ENCODE results near the gene PSME2.

Gene PSME2

GRCh38 chr14:24100197-24100981 lies 46.0 kb downstream of the PSME2 start:
- DNase-seq (ENCODE audit: low read depth): no peak
- TF ChIP-seq, protein P1, sequence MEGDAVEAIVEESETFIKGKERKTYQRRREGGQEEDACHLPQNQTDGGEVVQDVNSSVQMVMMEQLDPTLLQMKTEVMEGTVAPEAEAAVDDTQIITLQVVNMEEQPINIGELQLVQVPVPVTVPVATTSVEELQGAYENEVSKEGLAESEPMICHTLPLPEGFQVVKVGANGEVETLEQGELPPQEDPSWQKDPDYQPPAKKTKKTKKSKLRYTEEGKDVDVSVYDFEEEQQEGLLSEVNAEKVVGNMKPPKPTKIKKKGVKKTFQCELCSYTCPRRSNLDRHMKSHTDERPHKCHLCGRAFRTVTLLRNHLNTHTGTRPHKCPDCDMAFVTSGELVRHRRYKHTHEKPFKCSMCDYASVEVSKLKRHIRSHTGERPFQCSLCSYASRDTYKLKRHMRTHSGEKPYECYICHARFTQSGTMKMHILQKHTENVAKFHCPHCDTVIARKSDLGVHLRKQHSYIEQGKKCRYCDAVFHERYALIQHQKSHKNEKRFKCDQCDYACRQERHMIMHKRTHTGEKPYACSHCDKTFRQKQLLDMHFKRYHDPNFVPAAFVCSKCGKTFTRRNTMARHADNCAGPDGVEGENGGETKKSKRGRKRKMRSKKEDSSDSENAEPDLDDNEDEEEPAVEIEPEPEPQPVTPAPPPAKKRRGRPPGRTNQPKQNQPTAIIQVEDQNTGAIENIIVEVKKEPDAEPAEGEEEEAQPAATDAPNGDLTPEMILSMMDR (IDR thresholded peaks at IDR 0.05; ENCODE audit: control insufficient read depth, insufficient read depth, low read depth, low read length, missing control alignments): no peak
- no peak overlapping the region for H3K4me3 ChIP-seq (ENCODE audit: control insufficient read depth, low read depth, low read length)

GRCh38 chr14:24098927-24099813 lies 47.2 kb downstream of the PSME2 start:
- DNase-seq (ENCODE audit: low read depth): no peak
- TF ChIP-seq, protein P1 (IDR thresholded peaks at IDR 0.05; ENCODE audit: control insufficient read depth, insufficient read depth, low read depth, low read length, missing control alignments): no peak
- no peak overlapping the region for H3K4me3 ChIP-seq (ENCODE audit: control insufficient read depth, low read depth, low read length)

- TF ChIP-seq, protein P1 (IDR thresholded peaks at IDR 0.05; ENCODE audit: control insufficient read depth, insufficient read depth, low read depth, low read length, missing control alignments): no peak
- DNase-seq (ENCODE audit: low read depth): no peak
- no peak overlapping the region for H3K4me3 ChIP-seq (ENCODE audit: control insufficient read depth, low read depth, low read length)
These were observed 48.0 kb downstream of the PSME2 start for GRCh38 chr14:24098229-24098926.

- H3K4me3 ChIP-seq (ENCODE audit: control insufficient read depth, low read depth, low read length): no peak overlapping the region
- no peak for DNase-seq (ENCODE audit: low read depth)
- TF ChIP-seq, protein P1 (IDR thresholded peaks at IDR 0.05; ENCODE audit: control insufficient read depth, insufficient read depth, low read depth, low read length, missing control alignments): no peak
These were observed 49.7 kb downstream of the PSME2 start for GRCh38 chr14:24096545-24097181.

DNA sequence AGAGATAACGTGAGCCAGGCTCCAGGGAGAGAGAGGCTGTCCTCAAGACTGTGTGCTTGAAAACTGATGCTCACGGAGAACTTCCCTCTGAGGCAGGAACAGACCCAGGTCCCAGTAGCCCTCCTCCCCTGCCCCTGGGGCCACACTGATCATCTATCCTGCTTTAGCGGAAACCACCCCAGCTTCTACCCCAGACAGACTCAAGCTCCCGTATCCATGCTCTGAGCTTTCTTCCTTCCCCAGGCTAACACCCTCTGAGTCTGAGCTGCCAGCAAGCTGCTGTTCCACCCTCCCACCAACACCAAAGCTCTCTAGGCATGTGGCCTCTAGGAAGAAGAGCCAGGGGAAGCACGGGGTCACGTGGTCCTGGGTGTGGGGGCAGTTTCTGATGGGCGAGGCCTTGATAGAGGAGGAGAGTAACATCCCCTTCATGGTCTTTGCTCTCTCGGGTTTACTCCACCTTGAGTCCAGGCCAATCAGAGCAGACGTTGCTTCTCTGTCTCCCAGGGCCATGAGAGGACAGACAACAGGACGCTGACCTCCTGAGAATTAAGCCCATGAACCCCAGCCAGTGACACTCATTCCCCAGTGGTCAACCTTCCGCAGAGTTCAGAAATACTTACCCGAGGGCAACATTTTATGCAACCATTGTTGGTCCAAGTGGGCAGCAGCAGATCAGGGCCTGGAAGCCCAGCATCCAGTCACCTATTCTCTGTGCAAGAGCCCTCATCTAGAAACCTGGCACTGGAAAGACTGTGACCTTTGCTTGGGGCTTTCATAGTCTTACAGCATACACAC lies 50.9 kb downstream of the PSME2 start:
- TF ChIP-seq, protein P1 (IDR thresholded peaks at IDR 0.05; ENCODE audit: control insufficient read depth, insufficient read depth, low read depth, low read length, missing control alignments): no peak
- no peak for DNase-seq (ENCODE audit: low read depth)
- H3K4me3 ChIP-seq (ENCODE audit: control insufficient read depth, low read depth, low read length): peak overlapping the region; percentile 64

Measured in AG09309 (cell line).